Mucosa of rectum (tissue), 2 donors: ENCODE data around the gene PEF1.
A peak's percentile ranks its signal among the peaks of the same experiment; 100 is the strongest.

Source experiments
- H3K27ac ChIP-seq, 2 donors: one replicate each; pipeline ENCODE4 v1.7.0; 2013; ENCODE audit warnings: inconsistent platforms in 2 of 2, low read depth in 2 of 2, low read length in 2 of 2
- H3K27me3 ChIP-seq, 2 donors: one replicate each; pipeline ENCODE4 v1.7.0; 2013; ENCODE audit warnings: low read length in 2 of 2; ENCODE audit not compliant: control insufficient read depth in 2 of 2, insufficient read depth in 2 of 2
- H3K36me3 ChIP-seq, 2 donors: one replicate each; pipeline ENCODE4 v1.7.0; 2013; ENCODE audit warnings: low read length in 2 of 2; ENCODE audit not compliant: control insufficient read depth in 2 of 2, insufficient read depth in 2 of 2
- H3K4me1 ChIP-seq, 2 donors: one replicate each; pipeline ENCODE4 v1.7.0; 2013; ENCODE audit warnings: low read length in 2 of 2, mild to moderate bottlenecking in 1 of 2; ENCODE audit not compliant: control insufficient read depth in 2 of 2, insufficient read depth in 2 of 2
- H3K4me3 ChIP-seq, 2 donors: one replicate each; pipeline ENCODE4 v1.7.0; 2013; ENCODE audit warnings: low read length in 2 of 2
- H3K9ac ChIP-seq, 2 donors: one replicate each; pipeline ENCODE4 v1.7.0; 2013; ENCODE audit warnings: low read length in 2 of 2, low read depth in 1 of 2, mild to moderate bottlenecking in 1 of 2
- H3K9me3 ChIP-seq, 2 donors: one replicate each; pipeline ENCODE4 v1.7.0; 2013; ENCODE audit warnings: low read length in 2 of 2; ENCODE audit not compliant: control insufficient read depth in 2 of 2
- donor health status: healthy.
- donor health status: Normal muscosa, but diverticular disease.

PEF1 gene

DNA sequence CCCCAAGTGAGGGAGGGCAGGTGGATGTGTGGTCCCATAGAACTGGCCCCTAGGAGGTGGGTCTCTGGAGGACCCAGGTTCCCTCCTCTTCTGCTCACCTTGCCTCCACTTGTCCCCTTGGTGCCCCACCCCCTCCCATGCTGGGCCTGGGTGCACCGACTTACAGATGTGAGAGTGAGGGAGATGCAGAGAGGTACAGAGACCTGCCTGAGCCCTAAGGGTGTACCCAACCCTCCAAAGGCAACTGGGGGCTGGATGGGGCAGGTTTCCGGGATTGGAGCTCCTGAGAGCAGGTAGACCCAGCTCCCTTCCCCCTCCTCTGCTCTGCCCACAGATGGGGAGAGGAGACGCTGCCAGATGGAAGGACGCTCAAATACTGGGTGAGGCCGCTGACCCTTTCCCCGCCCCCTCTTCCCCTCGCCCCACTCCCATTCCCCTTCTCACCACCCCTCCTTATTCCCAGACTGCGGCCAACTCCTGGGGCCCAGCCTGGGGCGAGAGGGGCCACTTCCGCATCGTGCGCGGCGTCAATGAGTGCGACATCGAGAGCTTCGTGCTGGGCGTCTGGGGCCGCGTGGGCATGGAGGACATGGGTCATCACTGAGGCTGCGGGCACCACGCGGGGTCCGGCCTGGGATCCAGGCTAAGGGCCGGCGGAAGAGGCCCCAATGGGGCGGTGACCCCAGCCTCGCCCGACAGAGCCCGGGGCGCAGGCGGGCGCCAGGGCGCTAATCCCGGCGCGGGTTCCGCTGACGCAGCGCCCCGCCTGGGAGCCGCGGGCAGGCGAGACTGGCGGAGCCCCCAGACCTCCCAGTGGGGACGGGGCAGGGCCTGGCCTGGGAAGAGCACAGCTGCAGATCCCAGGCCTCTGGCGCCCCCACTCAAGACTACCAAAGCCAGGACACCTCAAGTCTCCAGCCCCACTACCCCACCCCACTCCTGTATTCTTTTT lies 58.0 kb downstream of the PEF1 start:
- Histone ChIP-seq H3K9me3 (no peaks in the 10 kb centered on the region), H3K36me3 (peaks cover 24 to 29% of the 10 kb centered on the region in 2 donors), H3K9ac (no peak overlapping the region), H3K4me3 (no peak overlapping the region), H3K4me1 (peaks cover 34 to 46% of the 10 kb centered on the region in 2 donors), H3K27me3 (no peaks in the 10 kb centered on the region), H3K27ac (no peak overlapping the region)

DNA sequence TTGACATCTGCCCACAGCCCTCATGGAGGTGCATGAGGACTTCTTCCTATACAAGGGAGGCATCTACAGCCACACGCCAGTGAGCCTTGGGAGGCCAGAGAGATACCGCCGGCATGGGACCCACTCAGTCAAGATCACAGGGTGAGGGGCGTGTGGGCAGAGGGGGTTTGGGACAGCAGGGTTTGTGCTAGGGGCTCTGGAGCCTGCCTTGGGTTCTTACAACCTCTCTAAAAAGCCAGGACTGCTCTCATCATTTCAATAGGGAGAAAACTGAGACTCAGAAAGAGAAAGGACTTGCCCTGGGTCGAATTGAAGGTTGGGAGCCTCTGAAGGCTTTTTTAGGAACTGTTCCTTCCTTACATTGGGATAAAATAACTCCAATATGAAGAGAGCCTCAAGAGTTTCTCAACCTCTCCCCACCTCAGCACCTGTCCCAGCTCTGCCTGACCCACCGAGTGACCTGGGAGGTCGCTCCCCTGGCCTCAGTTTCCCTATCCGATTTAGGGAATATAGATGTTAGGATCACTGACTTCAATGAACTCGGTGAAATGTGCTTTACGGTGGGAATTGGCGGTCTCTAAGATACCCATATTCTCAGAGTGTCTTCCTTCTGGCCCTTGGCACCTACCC lies 58.8 kb downstream of the PEF1 start:
- H3K9ac ChIP-seq: no peak overlapping the region
- no peaks in the 10 kb centered on the region for H3K27me3 ChIP-seq
- H3K9me3 ChIP-seq: no peaks in the 10 kb centered on the region
- no peak overlapping the region for H3K4me3 ChIP-seq
- peaks cover 33 to 48% of the 10 kb centered on the region in 2 donors for H3K4me1 ChIP-seq
- peaks cover 24 to 29% of the 10 kb centered on the region in 2 donors for H3K36me3 ChIP-seq
- H3K27ac ChIP-seq: no peak overlapping the region

DNA sequence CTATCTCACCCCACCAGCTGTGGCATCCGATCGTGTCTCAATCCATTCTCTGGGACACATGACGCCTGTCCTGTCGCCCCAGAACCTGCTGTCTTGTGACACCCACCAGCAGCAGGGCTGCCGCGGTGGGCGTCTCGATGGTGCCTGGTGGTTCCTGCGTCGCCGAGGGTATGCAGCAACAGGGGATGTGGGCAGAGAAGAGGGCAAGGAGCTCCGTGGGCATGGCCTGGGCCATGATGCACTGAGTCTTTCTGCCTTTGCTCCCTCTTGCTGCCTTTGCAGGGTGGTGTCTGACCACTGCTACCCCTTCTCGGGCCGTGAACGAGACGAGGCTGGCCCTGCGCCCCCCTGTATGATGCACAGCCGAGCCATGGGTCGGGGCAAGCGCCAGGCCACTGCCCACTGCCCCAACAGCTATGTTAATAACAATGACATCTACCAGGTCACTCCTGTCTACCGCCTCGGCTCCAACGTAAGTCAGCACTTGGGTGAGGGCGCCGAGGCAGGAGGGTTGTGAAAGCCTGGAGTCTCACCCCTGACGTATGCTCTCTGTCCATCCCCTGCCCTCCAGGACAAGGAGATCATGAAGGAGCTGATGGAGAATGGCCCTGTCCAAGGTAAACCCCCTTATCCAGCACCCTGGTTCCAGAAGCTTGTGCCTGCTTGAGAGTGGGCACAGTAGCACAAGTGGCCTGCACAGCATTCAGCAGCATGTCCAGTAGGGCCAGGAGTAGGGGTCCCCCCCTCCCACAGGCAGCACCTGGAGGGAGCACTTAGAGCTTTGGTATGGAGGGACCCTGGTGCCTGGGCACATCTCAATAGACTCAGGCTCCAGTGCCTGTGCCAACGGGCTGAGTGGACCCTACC lies 59.6 kb downstream of the PEF1 start:
- Histone ChIP-seq H3K9ac (no peak overlapping the region), H3K36me3 (peaks cover 24 to 29% of the 10 kb centered on the region in 2 donors), H3K27me3 (no peaks in the 10 kb centered on the region), H3K27ac (peak overlapping the region; percentile 20 to 25), H3K4me3 (no peak overlapping the region), H3K4me1 (peaks cover 32 to 50% of the 10 kb centered on the region in 2 donors), H3K9me3 (no peaks in the 10 kb centered on the region)

DNA sequence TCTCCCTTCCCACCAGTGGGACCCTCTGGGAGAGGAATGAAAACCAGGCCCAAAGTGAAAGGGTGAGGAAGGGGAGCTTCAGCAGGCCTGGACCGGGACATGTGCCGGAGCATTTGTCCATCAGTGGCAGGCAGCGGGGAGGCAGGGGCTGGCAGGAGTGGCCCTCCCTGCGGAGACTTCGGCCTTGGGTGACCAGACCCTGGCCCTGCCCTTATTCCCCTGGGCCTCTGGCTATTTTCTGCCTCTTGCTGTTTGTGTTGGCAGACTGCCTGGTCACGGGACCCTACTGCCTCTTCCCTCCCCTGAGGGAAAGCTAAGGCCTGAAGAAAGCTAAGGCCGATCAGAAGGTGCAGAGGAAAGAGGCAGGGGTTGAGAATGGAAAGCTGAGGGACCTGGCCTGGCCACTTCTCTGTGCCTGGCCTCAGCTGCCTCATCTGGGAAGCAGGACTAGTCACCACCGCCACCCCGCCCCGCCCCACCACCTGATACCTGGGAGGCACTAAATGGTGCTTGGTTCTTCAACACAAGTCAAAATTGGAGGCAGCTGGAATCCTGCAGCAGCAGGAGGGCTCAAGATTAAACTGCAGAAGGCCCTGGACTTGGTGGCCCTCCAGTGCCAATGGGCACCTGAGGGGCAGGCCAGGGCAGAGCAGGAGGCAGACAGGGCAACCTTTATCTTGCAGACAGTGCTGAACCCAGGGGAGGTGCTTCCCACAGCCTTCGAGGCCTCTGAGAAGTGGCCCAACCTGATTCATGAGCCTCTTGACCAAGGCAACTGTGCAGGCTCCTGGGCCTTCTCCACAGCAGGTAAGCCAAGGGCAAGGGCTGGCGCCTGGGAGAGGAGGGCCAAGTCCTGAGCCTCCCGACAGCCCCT lies 60.4 kb downstream of the PEF1 start:
- Histone ChIP-seq H3K4me3 (no peak overlapping the region), H3K36me3 (peaks cover 24 to 32% of the 10 kb centered on the region in 2 donors), H3K9ac (peak overlapping the region in 1 of 2 donors; percentile 28), H3K27me3 (no peaks in the 10 kb centered on the region), H3K4me1 (peaks cover 35 to 58% of the 10 kb centered on the region in 2 donors), H3K27ac (peak overlapping the region in 1 of 2 donors; percentile 20), H3K9me3 (no peaks in the 10 kb centered on the region)

DNA sequence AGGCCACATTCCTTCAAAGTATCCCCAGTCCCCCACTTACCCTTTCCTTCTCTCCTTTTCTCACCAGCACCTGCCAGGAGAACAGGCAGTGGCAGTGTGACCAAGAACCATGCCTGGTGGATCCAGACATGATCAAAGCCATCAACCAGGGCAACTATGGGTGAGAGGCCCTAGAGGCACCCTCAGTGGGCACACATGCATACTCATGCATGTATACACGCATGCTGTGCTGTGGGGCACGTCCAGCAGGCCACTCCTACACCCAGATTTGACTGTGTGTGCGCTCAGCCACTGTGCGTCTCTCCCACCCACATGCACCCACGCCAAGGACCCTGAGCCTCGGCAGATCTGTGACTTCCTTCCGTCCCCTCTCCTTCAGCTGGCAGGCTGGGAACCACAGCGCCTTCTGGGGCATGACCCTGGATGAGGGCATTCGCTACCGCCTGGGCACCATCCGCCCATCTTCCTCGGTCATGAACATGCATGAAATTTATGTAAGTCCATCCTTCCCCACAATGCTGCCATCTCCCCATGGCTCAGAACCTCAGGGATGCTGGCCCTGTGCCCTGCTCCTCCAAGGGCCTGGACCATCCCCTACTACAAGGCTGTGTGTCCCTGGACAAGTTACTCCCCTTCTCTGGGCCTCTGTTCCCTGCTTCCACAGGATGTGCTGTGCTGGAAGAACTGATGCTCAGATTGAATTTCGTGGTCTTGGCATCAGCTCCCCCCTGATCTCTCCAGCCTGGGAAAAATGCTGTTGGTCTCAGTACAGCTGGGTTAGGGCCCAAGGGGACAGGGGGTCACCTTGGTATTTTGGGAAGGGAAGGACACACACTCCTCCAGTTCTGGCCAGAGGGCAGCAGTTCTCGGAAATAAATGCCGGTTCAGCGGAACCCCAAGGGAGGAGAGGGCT lies 61.3 kb downstream of the PEF1 start:
- Histone ChIP-seq H3K36me3 (peaks cover 24 to 35% of the 10 kb centered on the region in 2 donors), H3K27me3 (no peaks in the 10 kb centered on the region), H3K9ac (peak overlapping the region; percentile 28 to 32), H3K9me3 (no peaks in the 10 kb centered on the region), H3K4me3 (no peak overlapping the region), H3K27ac (peak overlapping the region; percentile 9 to 20), H3K4me1 (peaks cover 32 to 57% of the 10 kb centered on the region in 2 donors)

DNA sequence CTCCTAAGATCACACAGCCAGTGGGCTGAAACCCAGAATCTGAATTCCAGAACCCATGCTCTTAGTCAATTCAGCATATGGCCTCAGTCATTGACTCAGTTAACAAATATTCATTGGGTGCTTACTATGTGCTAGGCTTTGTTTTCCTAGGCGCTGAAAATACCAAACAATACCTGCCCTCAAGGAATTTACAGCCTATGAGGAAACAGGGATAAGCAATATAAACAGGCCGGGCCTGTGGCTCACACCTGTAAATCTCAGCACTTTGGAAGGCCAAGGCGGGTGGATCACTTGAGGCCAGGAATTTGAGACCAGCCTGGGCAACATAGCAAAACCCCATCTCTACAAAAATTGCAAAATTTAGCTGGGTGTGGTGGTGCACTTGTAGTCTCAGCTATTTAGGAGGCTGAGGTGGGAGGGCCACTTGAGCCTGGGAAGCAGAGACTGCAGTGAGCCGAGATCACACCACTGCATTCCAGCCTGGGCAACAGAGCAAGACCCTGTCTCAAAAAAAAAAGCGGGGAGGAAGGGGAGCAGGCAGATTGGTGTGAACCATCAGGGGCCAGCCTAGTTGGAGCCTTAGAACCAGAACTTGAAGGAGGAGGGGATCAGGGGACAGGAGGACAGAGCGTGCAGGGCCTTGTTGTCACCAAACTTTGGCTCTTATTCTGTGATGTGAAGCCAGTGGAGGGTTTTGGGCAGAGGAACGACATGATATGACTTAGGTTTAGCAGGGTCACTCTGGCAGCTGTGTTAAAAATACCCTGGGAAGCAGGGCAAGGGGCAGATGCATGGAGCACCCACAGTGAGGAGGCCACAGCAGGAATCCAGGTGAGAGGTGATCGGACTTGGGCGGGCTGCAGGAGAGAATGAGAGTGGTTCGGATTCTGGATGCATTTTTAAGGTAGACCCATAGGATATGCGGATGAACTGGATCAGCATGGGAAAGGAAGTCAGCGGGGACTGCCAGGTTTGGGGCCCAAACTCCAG lies 62.6 kb downstream of the PEF1 start:
- H3K9me3 ChIP-seq: no peaks in the 10 kb centered on the region
- peak overlapping the region; percentile 48 to 68 for H3K27ac ChIP-seq
- H3K4me3 ChIP-seq: no peak overlapping the region

DNA sequence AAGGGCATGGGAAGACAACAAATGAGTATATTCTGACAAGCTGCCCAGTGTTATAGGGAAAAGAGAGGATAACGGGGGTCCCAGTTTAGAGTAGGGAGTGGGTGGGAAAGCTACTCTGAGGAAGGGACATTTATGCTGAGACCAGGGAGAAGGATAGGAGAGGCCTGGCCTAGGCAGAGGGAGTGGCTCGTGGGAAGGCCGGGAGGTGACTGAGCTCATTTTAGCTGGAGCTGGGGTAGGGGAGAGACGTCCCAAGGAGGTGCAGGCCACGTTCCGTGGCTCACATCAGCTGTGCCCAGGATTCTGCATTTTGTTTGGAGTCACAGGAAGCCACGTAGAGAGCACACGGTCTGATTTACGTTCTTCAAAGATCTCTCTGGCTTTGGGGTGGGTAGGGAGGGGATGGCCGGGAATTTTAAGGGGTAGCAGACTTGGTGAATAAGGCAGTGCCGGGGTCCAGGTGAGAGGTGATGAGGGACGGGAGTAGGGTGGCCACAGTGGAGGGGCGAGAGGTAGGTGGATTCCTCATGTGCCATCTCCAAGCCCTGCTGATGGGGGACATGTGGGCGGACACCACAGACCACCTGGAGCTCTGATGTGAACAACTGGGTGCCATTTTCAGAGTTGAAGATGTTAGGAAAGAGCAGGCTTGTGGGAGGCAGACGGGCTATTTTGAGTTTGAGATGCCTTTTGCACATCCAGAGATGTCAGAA lies 63.6 kb downstream of the PEF1 start:
- peaks cover 24 to 32% of the 10 kb centered on the region in 2 donors for H3K36me3 ChIP-seq
- no peaks in the 10 kb centered on the region for H3K27me3 ChIP-seq
- no peaks in the 10 kb centered on the region for H3K9me3 ChIP-seq
- H3K27ac ChIP-seq: peak overlapping the region; percentile 48 to 68
- no peak overlapping the region for H3K4me3 ChIP-seq
- H3K4me1 ChIP-seq: peaks cover 25 to 57% of the 10 kb centered on the region in 2 donors
- H3K9ac ChIP-seq: peak overlapping the region in 1 of 2 donors; percentile 41

More for the DNA sequence above, 62.6 kb downstream of the PEF1 start:
- H3K4me1 ChIP-seq: peaks cover 23 to 52% of the 10 kb centered on the region in 2 donors
- no peaks in the 10 kb centered on the region for H3K27me3 ChIP-seq
- peaks cover 24 to 35% of the 10 kb centered on the region in 2 donors for H3K36me3 ChIP-seq
- H3K9ac ChIP-seq: no peak overlapping the region
